Effector memory CD4-positive, alpha-beta T cell (primary cell): ENCODE data around the gene PAN2.
"Not testable (repeated sequence)": the region's sequence is repeated elsewhere in the genome, so short reads cannot be mapped to it uniquely, and the experiment has no call there.

ENCODE experiments used
- DNase-seq, 3 donors: peaks; one replicate each; pipeline ENCODE4 v3.0.0-alpha.2; 2020
- H3K27ac ChIP-seq: 2 replicates; pipeline ENCODE4 v1.7.0; 2013; ENCODE audit warnings: mild to moderate bottlenecking, low read length, moderate library complexity; ENCODE audit not compliant: insufficient read depth, poor library complexity, severe bottlenecking
- H3K27me3 ChIP-seq: replicated peaks from 2 replicates; pipeline ENCODE4 v1.7.0; 2013; ENCODE audit warnings: mild to moderate bottlenecking, low read length; ENCODE audit not compliant: insufficient read depth, control insufficient read depth, poor library complexity, severe bottlenecking
- H3K36me3 ChIP-seq: 2 replicates; pipeline ENCODE4 v1.7.0; 2013; ENCODE audit warnings: mild to moderate bottlenecking, low read length, moderate library complexity; ENCODE audit not compliant: control insufficient read depth, insufficient read depth
- H3K4me1 ChIP-seq: 2 replicates; pipeline ENCODE4 v1.7.0; 2013; ENCODE audit warnings: low read length, mild to moderate bottlenecking; ENCODE audit not compliant: control insufficient read depth, insufficient read depth, poor library complexity, severe bottlenecking
- H3K4me3 ChIP-seq: 2 replicates; pipeline ENCODE4 v1.7.0; 2013; ENCODE audit warnings: low read length, low read depth, mild to moderate bottlenecking; ENCODE audit not compliant: insufficient read depth, poor library complexity, severe bottlenecking
- H3K9me3 ChIP-seq: 2 replicates; pipeline ENCODE4 v1.7.0; 2013; ENCODE audit warnings: mild to moderate bottlenecking, low read length, moderate library complexity; ENCODE audit not compliant: control insufficient read depth

Gene PAN2

GRCh38 chr12:56297400-56297799 is 36.4 kb downstream of the PAN2 start:
- no peak overlapping the region for H3K4me3 ChIP-seq
- H3K27me3 ChIP-seq, result no peaks in the 10 kb centered on the region
- peaks cover 4% of the 10 kb centered on the region for H3K36me3 ChIP-seq
- no peak overlapping the region for H3K27ac ChIP-seq
- no peaks in the 10 kb centered on the region for H3K9me3 ChIP-seq
- H3K4me1 ChIP-seq, result peaks cover 30% of the 10 kb centered on the region
- no peak for DNase-seq

- H3K4me3 ChIP-seq, result no peak overlapping the region
- H3K27me3 ChIP-seq, result no peaks in the 10 kb centered on the region
- no peak overlapping the region for H3K27ac ChIP-seq
- H3K9me3 ChIP-seq, result no peaks in the 10 kb centered on the region
- peaks cover 7% of the 10 kb centered on the region for H3K36me3 ChIP-seq
- H3K4me1 ChIP-seq, result peaks cover 32% of the 10 kb centered on the region
- no peak for DNase-seq
Measured at GRCh38 chr12:56296295-56296694, 37.5 kb downstream of the PAN2 start.

GRCh38 chr12:56293795-56294194 is 40.0 kb downstream of the PAN2 start:
- Histone ChIP-seq H3K27ac (no peak overlapping the region), H3K36me3 (peaks cover 18% of the 10 kb centered on the region), H3K9me3 (no peaks in the 10 kb centered on the region), H3K4me3 (no peak overlapping the region), H3K27me3 (no peaks in the 10 kb centered on the region), H3K4me1 (peaks cover 18% of the 10 kb centered on the region)
- DNase-seq, result no peak

GRCh38 chr12:56288705-56289387 is 45.0 kb downstream of the PAN2 start:
- Histone ChIP-seq H3K36me3 (peaks cover 34% of the 10 kb centered on the region), H3K4me1 (peaks cover 11% of the 10 kb centered on the region), H3K27ac (no peak overlapping the region), H3K9me3 (no peaks in the 10 kb centered on the region), H3K27me3 (no peaks in the 10 kb centered on the region), H3K4me3 (no peak overlapping the region)
- no peak for DNase-seq

- Histone ChIP-seq H3K36me3 (peaks cover 50% of the 10 kb centered on the region), H3K4me1 (peaks cover 4% of the 10 kb centered on the region), H3K4me3 (no peak overlapping the region), H3K27me3 (no peaks in the 10 kb centered on the region), H3K27ac (no peak overlapping the region), H3K9me3 (no peaks in the 10 kb centered on the region)
- no peak for DNase-seq
Measured at GRCh38 chr12:56286044-56286830, 47.6 kb downstream of the PAN2 start.

GRCh38 chr12:56284263-56284662 is 49.5 kb downstream of the PAN2 start:
- not testable (repeated sequence) for H3K27ac ChIP-seq, H3K4me1 ChIP-seq, DNase-seq, H3K9me3 ChIP-seq, H3K4me3 ChIP-seq, H3K27me3 ChIP-seq
- peaks cover 47% of the 10 kb centered on the region for H3K36me3 ChIP-seq

- H3K4me1 ChIP-seq, result no peaks in the 10 kb centered on the region
- no peak overlapping the region for H3K4me3 ChIP-seq
- DNase-seq, result no peak
- no peaks in the 10 kb centered on the region for H3K9me3 ChIP-seq
- no peak overlapping the region for H3K27ac ChIP-seq
- peaks cover 63% of the 10 kb centered on the region for H3K36me3 ChIP-seq
- H3K27me3 ChIP-seq, result no peaks in the 10 kb centered on the region
Measured at GRCh38 chr12:56282579-56282978, 51.2 kb downstream of the PAN2 start.

- H3K9me3 ChIP-seq, result no peaks in the 10 kb centered on the region
- no peak overlapping the region for H3K27ac ChIP-seq
- H3K4me1 ChIP-seq, result no peaks in the 10 kb centered on the region
- peaks cover 65% of the 10 kb centered on the region for H3K36me3 ChIP-seq
- DNase-seq, result no peak
- H3K4me3 ChIP-seq, result no peak overlapping the region
- no peaks in the 10 kb centered on the region for H3K27me3 ChIP-seq
Measured at GRCh38 chr12:56282030-56282429, 51.8 kb downstream of the PAN2 start.

GRCh38 chr12:56280849-56281248 is 53.0 kb downstream of the PAN2 start:
- Histone ChIP-seq H3K36me3 (peaks cover 64% of the 10 kb centered on the region), H3K4me3 (no peak overlapping the region), H3K9me3 (no peaks in the 10 kb centered on the region), H3K27me3 (no peaks in the 10 kb centered on the region), H3K27ac (no peak overlapping the region), H3K4me1 (no peaks in the 10 kb centered on the region)
- DNase-seq, result no peak

GRCh38 chr12:56278905-56279304 is 54.9 kb downstream of the PAN2 start:
- no peak for DNase-seq
- Histone ChIP-seq H3K9me3 (no peaks in the 10 kb centered on the region), H3K27me3 (no peaks in the 10 kb centered on the region), H3K4me3 (no peak overlapping the region), H3K4me1 (no peaks in the 10 kb centered on the region), H3K36me3 (peaks cover 72% of the 10 kb centered on the region), H3K27ac (no peak overlapping the region)
